Posterior cingulate gyrus (tissue), 11 donors: ENCODE data around the gene SETBP1.

Source experiments
- DNase-seq, 10 donors: peaks; one replicate each; pipeline versions ENCODE4 v3.0.0 to v3.0.0-alpha.2; 2020 to 2021; ENCODE audit warnings: mixed read lengths in 3 of 10
- intact Hi-C: fragments of 100-400 bp; cut with DNase I; formaldehyde crosslinking; loops from one replicate; pipeline ENCODE4 v1.15.1; 2023

The SETBP1 gene

GRCh38 chr18:44727291-44727690 is 46.6 kb downstream of the SETBP1 start:
- intact Hi-C loops, result no loop called here
- DNase-seq, result no peak

DNA sequence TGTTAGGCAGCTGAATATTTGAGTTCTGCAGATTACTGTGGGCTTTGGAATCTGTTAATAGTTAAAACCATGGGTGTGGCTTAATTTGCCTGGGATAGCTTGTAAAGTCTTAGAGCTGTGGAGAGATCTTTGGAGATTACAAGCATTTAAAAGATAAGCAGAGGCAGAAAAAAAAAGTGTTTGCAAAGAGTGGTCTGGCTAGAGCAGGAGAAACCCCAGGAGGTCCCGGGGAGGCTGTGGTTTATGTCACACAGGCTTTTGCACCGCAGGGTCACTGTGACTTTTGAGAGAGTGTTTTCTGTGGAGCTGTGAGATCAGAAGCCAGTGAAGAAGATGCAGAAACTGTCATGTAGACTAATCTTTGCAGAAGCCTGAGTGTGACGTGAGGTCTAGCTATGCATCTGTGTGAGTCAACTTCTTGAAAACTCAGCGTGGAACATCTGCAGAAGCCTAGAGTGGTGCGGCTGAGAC is 49.0 kb downstream of the SETBP1 start:
- no peak for DNase-seq
- intact Hi-C loops, result no loop called here

DNA sequence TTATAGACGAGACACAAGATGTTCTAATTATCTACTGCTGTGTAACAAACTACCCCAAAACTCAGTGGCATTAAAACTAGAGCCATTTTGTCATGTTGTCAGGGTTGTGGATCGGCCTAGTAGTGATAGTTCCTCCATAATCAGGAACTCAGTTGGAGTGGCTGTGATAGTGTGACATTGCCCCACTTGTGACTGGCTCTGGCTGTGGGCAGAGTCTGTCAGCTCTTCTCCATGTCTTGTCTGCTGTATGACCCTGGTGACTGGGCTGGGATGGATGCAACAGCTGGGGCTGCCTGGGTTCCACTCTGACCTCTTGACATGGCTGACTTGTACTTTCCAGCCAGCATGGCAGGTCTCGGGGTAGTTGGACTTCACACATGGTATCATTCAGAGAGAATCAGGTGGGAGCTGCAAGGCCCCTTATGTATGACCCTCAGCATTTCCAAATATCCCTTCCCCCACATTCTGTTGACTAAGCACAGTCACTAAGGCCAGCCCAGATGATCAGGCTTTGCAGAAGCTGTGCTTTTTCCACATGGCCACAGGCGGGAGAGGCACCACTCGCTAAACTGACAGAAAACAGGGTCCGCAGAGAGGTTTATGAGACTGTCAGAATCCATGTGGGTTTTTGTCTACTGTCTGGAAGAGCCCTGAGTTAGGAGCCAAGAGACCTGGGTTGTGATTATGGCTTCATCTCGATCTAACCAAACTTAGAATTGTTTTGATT is 50.3 kb downstream of the SETBP1 start:
- intact Hi-C loops, result no loop called here

GRCh38 chr18:44731530-44732237 is 51.0 kb downstream of the SETBP1 start:
- intact Hi-C loops, result no loop called here

More for the DNA sequence above, 50.3 kb downstream of the SETBP1 start:
- DNase-seq, result no peak

DNA sequence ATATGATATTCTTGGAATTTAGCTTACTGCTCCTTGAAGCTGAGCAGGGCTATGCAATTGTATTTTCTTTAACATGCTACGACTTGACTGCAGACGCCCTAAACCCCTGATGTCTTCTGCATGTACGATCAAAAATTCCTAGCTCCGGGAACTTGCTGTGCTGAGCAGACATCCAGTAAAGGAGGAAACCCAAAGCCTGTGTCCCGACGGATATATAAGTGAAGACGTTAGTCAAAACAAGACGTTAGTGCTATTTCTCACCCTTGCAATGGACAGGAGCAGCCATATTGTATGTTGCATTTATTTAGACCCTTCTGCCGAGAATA is 51.5 kb downstream of the SETBP1 start:
- intact Hi-C loops, result no loop called here
- no peak for DNase-seq

More at GRCh38 chr18:44731530-44732237, 51.0 kb downstream of the SETBP1 start:
- DNase-seq, result no peak

DNA sequence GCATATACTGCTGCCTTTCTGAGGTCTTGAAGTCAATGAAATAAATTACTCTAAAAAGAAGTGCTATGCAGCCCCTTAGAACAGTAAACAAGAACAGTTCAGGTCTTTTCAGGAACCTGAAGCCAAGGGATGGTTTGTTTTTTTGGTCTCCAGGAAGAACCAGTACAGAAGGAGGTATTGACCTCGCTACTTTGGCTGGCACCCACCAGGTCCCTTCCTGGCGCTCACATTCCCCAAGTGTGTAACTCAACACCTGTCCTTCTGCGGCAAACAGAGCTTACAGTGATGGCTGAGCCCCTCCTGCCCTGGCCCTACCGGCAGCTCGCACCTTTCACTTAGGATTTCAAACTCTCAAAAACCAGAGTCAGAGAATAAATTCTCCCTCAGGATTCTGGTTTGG is 51.9 kb downstream of the SETBP1 start:
- intact Hi-C loops, result no loop called here
- DNase-seq, result no peak

- no peak for DNase-seq
- intact Hi-C loops, result no loop called here
These were observed 52.5 kb downstream of the SETBP1 start for GRCh38 chr18:44733069-44733753.

DNA sequence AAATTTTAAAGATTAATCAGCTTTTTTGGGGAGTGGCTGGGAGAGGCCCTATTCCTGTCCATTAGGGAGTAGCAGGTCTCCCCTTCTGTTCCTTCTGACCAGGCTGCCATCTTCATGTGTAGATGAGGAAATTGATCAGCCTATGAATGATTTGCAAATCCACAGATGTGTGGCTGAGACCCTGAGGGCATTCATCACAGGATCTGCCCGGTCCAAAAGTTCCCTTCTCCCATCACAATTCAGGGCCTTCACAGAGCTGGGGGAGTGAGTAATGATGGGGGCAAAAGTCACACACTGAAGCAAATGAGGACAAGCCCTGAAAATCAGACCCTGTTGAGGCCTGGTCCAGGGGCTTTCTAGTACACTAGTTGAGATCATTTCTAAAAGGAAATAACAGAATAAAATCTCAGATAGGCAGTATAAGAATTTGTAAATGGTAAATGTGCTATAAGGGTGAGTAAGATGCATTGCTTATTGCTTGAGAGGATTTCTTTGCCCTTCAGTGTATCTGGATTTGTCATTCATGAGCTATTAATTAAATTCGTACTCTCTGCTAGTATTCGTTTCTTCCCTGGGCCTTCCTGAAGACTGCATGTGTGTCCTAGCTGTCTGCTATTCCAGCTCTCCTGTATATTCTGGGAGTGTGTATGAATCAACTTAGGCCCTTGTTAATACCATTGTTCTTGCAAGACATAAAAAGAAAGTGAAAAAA is 53.2 kb downstream of the SETBP1 start:
- intact Hi-C loops, result no loop called here
- no peak for DNase-seq

DNA sequence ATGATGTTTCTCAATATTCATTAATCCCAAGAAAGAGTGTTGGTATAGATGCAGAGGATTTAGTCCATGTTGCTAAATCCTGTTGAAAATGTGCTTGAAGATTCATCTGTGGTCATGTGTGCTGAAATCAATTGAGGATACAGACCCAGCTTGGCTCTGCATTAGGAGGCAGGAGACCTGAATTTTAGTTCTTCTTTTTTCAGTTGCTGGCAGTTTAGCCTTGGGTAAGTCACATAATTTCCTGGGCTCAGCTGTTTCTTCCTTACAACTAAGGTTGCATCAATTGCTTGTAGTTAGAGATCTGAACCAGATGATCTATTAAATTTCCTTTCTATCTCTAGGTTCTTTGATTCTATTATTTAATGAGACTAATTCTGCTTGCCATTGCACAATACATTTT is 54.4 kb downstream of the SETBP1 start:
- DNase-seq, result no peak
- intact Hi-C loops, result no loop called here

DNA sequence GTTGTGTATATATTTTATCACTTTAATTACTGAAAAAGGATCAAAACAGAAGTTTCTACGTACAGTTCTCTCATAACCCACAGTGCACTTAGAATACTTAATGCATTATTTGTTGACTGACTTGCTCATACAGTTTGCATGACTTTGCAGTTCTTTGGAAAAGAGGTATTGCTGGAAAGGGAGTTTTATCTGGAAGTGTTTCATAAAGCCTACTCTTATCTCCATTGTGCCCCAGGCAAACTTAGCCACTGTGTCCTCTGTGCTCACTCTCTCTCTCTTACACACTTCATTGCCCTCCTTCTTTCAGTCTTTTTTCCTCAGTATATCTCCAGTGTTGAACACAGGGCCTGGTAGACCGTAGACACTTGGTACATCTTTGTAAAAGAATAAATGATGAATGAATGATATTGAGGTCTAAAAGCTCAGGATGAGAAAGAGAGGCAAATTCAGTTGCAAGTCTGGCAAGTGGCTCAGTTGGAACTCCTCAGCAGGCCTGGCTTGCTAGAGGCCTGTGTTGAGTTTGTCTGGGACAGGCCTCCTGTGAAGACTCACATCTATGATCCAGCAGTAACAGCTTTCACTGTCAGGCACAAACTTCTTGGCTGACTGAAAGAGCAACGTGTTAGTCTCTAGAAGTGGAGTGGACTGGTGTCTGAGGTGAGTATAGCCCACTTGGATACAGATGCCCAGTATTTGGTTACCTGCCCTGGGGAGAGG is 56.1 kb downstream of the SETBP1 start:
- intact Hi-C loops, result no loop called here
- no peak for DNase-seq

DNA sequence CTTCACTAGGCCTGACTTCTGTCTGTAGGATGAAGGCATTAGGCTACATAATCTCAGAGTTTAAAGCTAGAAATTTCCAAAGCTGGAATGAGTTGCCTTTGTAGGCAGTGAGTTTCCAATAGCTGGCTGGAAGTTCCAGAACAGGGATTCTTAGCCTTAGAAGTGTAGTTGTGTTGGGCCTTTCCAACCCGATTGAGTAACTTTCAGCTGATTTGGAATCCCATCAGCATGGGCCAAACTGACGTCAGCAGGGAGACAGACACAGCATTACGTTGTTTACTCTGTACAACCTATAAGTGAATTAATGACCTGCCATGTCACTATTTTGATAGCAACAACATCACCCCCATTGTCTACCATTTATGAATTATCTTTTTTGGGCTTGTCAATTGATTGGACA is 56.9 kb downstream of the SETBP1 start:
- DNase-seq, result no peak
- intact Hi-C loops, result no loop called here

DNA sequence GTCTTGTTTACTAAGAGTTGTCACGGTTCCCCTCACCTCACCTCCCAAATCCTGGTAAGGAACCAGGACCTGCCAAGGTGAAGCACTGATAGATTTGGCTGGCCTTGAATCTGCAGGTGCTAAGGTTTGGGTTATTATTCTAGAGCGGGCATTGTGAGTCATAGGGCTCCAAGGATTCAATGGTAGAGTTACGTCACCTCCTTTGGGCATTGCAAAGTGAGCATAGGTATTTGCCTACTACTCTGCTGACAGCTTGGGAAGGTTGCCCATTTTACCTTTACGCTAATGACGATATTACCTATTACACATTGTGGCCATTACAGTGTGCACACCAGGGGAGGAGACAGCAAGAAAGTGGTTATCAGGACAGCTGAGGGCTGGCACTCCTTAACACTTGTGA is 59.3 kb downstream of the SETBP1 start:
- intact Hi-C loops, result no loop called here
- DNase-seq, result no peak

GRCh38 chr18:44741085-44741484 is 60.4 kb downstream of the SETBP1 start:
- no peak for DNase-seq
- intact Hi-C loops, result no loop called here

- intact Hi-C loops, result no loop called here
- DNase-seq, result peak in 8 of 10 donors; percentile 35 to 92 (median 60)
These were observed 60.8 kb downstream of the SETBP1 start for GRCh38 chr18:44741511-44741910.

- no peak for DNase-seq
- intact Hi-C loops, result no loop called here
These were observed 61.4 kb downstream of the SETBP1 start for GRCh38 chr18:44742126-44742525.

GRCh38 chr18:44742718-44743311 is 62.1 kb downstream of the SETBP1 start:
- peak; percentile 45 to 88 (median 60) for DNase-seq
- intact Hi-C loops, result no loop called here

- intact Hi-C loops, result no loop called here
These were observed 62.9 kb downstream of the SETBP1 start for GRCh38 chr18:44743631-44744030.

GRCh38 chr18:44744161-44745121 is 63.8 kb downstream of the SETBP1 start:
- peak; percentile 44 to 94 (median 69) for DNase-seq
- intact Hi-C loops, result no loop called here

More at GRCh38 chr18:44743631-44744030, 62.9 kb downstream of the SETBP1 start:
- no peak for DNase-seq

- no peak for DNase-seq
- intact Hi-C loops, result no loop called here
These were observed 66.5 kb downstream of the SETBP1 start for GRCh38 chr18:44747157-44747556.
